ENCODE results near the gene LNX2.

Gene LNX2

DNA sequence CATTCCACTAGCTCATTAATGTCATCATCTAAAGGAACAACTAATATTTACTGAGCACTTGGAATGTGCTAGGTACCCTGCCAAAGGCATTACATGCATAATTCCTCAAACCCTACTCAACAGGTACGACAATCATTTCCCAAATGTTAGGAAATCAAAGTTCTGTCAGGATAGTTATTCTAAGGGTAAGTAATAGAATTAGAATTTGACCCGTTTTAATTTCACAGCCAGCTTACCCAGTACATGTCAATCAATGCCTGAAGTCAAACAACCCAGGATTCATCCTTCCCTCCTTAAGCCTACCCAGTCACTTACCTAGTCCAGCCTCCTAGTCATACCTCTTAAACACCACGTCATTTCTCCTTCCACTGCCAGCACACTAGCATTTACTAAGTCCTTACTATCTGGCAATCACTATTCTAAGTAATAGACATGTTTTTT is 2.4 kb downstream of the LNX2 start:
- H3K4me3 ChIP-seq: no peak overlapping the region
- no peak for DNase-seq (ENCODE audit: low spot score)
- H3K27ac ChIP-seq: no peak overlapping the region
- TF ChIP-seq, protein P1, sequence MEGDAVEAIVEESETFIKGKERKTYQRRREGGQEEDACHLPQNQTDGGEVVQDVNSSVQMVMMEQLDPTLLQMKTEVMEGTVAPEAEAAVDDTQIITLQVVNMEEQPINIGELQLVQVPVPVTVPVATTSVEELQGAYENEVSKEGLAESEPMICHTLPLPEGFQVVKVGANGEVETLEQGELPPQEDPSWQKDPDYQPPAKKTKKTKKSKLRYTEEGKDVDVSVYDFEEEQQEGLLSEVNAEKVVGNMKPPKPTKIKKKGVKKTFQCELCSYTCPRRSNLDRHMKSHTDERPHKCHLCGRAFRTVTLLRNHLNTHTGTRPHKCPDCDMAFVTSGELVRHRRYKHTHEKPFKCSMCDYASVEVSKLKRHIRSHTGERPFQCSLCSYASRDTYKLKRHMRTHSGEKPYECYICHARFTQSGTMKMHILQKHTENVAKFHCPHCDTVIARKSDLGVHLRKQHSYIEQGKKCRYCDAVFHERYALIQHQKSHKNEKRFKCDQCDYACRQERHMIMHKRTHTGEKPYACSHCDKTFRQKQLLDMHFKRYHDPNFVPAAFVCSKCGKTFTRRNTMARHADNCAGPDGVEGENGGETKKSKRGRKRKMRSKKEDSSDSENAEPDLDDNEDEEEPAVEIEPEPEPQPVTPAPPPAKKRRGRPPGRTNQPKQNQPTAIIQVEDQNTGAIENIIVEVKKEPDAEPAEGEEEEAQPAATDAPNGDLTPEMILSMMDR (IDR thresholded peaks at IDR 0.05): no peak

DNA sequence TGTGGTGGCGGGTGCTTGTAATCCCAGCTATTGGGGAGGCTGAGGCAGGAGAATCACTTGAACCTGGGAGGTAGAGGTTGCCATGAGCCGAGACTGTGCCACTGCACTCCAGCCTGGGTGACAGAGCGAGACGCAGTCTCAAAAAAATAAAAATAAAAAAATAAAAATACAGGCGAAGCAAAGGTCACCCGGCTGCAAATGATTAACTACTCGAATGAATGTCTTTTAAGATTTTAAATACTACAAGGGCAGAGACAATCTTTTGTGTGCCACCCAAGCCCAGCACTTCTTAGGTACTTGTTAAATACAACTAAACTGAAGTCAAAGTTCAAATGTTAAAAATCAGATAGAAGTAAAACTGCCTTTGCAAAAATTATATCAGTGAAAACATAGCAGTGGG is 6.7 kb downstream of the LNX2 start:
- H3K27ac ChIP-seq: no peak overlapping the region
- DNase-seq (ENCODE audit: low spot score): no peak
- no peak overlapping the region for H3K4me3 ChIP-seq
- TF ChIP-seq, protein P1 (IDR thresholded peaks at IDR 0.05): no peak

DNA sequence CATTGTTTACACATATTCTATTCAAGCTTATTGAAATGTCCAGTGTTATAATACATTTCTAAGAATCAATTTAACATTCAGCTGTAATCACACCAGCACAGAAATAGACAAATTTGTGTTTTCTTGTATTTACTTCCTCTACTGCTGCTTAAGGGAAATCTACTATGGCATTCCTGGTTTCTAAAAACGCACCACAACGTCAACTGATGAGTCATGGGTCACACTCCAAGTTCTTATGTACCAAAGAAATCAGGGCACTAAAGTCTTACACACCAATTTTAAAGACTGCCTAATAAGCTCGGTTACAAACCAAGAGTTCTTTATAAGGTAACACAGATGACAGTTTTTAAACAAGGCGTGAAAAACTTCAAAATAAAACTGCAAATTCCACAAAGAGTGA is 13.2 kb downstream of the LNX2 start:
- Histone ChIP-seq H3K4me3 (no peak overlapping the region), H3K27ac (no peak overlapping the region)
- TF ChIP-seq, protein P1 (IDR thresholded peaks at IDR 0.05): no peak
- DNase-seq (ENCODE audit: low spot score): no peak

DNA sequence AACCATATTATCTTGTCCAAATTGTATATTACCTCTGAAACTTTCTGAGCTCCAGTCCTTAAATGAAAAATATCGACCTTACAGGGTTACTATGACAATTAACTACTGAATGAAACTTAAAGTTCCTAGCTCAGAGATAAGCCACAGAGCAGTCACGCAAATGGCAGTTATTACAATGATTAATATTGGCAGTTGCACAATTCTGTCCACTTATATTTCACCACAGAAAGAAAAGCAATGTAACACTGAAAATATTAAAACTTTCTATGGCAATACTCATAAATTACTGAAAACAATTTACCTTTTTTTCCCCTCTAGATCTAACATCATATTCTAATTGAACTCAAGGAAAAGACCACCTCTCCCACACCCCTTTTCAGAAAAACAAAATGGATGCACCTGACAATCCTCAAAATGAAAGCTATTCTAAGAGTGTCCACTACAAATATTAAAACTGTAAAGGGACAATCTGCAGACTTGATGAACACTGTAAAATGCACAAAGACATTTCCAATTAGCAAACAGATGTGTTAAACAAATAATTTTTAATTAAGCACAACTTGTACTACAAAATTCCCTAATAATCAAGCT is 14.6 kb downstream of the LNX2 start:
- Histone ChIP-seq H3K4me3 (no peak overlapping the region), H3K27ac (no peak overlapping the region)
- DNase-seq (ENCODE audit: low spot score): no peak
- TF ChIP-seq, protein P1 (IDR thresholded peaks at IDR 0.05): no peak

DNA sequence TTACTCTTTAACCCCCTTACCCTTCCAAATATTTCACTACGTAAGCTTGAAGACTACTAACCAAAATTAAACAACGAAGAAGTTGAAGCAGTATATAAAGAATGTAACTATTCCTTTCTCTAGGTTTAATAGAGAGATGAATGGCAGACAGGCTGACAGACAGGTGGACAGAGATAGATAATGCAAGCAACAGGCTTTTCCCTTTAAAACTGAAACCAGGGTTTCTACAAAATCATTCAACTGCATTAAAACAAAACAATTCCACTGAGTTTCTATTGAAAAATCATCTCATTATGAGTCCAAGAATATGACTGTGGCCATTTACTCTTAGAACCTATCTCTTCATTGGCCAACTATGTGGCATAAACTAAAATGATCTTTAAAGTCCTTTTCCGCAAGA is 15.2 kb downstream of the LNX2 start:
- no peak overlapping the region for H3K27ac ChIP-seq
- no peak for DNase-seq (ENCODE audit: low spot score)
- H3K4me3 ChIP-seq: no peak overlapping the region
- TF ChIP-seq, protein P1 (IDR thresholded peaks at IDR 0.05): no peak

DNA sequence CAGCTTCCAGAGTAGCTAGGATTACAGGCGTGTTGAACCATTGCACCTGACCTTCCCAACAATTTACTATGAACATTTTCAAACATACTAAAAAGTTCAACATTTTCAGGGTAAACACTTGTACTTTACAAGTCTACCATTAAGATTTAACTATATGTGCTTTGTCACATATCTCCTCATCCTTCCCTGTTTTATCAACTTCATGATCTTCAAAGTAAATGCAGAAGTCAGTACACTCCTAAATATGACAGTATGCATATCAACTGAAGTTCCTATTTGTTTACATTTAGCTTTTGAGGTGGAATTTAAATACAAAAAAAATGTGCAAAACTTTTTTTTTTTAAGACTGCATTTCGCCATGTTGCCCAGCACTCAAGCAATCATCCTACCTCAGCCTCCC is 18.5 kb downstream of the LNX2 start:
- Histone ChIP-seq H3K4me3 (no peak overlapping the region), H3K27ac (no peak overlapping the region)
- no peak for DNase-seq (ENCODE audit: low spot score)
- TF ChIP-seq, protein P1 (IDR thresholded peaks at IDR 0.05): no peak

DNA sequence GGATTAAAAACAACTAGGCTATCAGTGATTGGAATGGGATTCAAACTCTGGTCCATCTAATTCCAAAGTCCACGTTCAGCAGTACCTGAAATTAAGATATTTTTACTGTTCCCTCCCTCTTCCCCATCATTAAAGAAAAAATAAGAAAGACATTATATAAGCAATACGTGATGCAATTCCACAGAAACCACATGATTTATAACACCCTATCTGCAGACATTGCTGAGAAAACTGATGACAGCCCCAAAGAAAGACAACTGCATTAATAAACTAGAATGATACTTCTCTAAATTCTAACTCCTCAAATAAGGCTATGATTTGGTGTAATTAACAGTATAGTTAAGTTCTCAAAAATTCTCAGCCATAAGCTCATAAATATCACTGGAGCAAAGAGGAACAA is 19.1 kb downstream of the LNX2 start:
- TF ChIP-seq, protein P1 (IDR thresholded peaks at IDR 0.05): no peak
- H3K4me3 ChIP-seq: no peak overlapping the region
- no peak for DNase-seq (ENCODE audit: low spot score)
- H3K27ac ChIP-seq: no peak overlapping the region

All from coronary artery (tissue), 2 donors.